Measurements from ENCODE around the gene CD52.

DNA sequence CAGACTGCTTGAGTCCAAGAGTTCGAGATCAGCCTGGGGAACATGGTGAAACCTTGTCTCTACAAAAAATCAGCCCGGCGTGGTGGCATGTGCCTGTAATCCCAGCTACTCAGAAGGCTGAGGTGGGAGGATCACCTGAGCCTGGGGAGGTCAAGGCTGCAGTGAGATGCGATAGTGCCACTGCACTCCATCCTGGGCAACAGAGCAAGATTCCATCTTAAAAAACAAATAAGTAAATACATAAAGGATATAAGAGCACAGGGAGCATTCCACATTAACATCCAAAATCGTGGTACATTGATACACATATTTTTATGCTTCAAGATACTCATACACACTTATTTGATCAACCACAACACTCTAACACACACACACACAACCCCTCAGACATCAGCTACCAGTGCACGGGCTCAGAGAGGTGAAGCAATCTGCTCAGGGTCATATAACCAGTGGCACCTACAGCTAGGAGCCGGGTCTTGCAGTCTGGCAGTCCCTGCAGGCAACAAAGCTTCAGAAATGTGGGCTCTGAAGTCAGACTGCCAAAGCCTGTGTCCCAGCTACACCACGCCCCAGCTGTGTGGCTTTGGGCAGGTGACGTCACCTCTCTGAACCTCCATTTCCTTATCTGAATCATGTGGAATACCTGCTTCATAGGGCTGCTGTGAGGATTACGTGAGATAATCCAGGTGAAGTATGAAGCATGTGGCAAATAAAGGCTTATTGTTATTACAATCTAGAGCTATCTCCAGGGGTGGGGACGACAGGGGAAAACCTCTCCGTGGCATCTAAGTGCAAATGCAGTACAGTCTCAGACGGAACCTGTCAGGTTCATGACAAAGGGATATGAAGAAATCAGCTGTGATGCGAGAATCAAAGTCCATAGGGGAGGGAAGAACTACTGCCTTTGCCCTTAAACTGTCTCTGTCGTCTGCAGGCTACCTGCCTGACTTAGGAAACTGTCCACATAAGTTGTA is 40.9 kb downstream of the CD52 start:
- no peak for TF ChIP-seq POLR2AphosphoS5 (IDR thresholded peaks at IDR 0.05; ENCODE audit: low read depth, low read length)
- TF ChIP-seq POLR2A (IDR thresholded peaks at IDR 0.05; ENCODE audit: low read depth, low read length): no peak
- no peak for TF ChIP-seq TAF1 (IDR thresholded peaks at IDR 0.05; ENCODE audit: low read depth, low read length)
